ENCODE results near the gene KCNF1.
"Not testable (repeated sequence)": the region's sequence is repeated elsewhere in the genome, so short reads cannot be mapped to it uniquely, and the experiment has no call there.

KCNF1 gene

DNA sequence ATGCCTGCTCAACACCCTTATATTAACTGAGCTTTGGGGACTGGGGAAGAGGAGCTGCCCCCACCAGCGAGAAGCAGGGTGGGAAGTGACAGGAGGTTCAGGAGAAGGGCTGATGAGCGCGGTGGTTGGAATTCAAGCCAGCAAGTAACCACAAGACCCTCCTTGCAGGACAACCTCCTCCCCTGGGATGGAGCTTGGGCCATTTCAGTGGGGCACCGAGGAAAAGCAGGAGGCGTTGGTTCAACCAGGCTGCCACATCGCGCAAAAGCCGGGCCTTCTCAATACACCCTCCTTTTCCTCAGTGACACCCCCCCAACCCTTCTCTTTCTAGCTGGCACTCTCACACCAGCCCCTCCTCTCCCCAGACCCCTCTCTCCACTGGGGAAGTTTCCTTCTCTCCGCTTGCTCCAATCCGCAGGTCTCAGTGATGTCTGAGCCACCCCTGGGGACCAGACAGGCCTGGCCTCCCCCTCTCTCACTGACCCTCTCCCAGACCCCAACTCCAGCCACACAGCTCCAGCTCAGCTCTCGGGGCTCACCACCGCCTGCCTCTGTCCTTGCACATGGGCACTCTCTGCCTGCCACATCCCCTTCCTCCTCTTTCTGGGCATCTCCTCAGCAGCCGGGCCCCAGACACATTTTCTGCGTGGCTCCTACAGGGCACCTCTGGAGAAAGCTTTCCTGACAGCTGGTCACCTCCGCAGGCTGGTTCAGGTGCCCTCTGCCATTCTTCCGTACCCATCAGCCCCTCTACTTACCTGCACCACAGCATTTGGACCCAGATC is 44.5 kb downstream of the KCNF1 start:
- H3K9me3 ChIP-seq (ENCODE audit: control insufficient read depth, low read length): no peaks in the 10 kb centered on the region
- H3K9ac ChIP-seq: no peak overlapping the region
- TF ChIP-seq, protein P1, sequence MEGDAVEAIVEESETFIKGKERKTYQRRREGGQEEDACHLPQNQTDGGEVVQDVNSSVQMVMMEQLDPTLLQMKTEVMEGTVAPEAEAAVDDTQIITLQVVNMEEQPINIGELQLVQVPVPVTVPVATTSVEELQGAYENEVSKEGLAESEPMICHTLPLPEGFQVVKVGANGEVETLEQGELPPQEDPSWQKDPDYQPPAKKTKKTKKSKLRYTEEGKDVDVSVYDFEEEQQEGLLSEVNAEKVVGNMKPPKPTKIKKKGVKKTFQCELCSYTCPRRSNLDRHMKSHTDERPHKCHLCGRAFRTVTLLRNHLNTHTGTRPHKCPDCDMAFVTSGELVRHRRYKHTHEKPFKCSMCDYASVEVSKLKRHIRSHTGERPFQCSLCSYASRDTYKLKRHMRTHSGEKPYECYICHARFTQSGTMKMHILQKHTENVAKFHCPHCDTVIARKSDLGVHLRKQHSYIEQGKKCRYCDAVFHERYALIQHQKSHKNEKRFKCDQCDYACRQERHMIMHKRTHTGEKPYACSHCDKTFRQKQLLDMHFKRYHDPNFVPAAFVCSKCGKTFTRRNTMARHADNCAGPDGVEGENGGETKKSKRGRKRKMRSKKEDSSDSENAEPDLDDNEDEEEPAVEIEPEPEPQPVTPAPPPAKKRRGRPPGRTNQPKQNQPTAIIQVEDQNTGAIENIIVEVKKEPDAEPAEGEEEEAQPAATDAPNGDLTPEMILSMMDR (IDR thresholded peaks at IDR 0.05): no peak
- no peaks in the 10 kb centered on the region for H3K36me3 ChIP-seq (ENCODE audit: control insufficient read depth, insufficient read depth, low read length)
- H3K4me3 ChIP-seq (ENCODE audit: low read depth, low read length): no peak overlapping the region
- no peak overlapping the region for H2AFZ ChIP-seq
- no peaks in the 10 kb centered on the region for H3K4me1 ChIP-seq
- no peak overlapping the region for H3K27ac ChIP-seq
- no peaks in the 10 kb centered on the region for H3K79me2 ChIP-seq
- no peak overlapping the region for H3K4me2 ChIP-seq (ENCODE audit: low read length)
- no peaks in the 10 kb centered on the region for H3K27me3 ChIP-seq (ENCODE audit: control insufficient read depth, insufficient read depth, low read length)

DNA sequence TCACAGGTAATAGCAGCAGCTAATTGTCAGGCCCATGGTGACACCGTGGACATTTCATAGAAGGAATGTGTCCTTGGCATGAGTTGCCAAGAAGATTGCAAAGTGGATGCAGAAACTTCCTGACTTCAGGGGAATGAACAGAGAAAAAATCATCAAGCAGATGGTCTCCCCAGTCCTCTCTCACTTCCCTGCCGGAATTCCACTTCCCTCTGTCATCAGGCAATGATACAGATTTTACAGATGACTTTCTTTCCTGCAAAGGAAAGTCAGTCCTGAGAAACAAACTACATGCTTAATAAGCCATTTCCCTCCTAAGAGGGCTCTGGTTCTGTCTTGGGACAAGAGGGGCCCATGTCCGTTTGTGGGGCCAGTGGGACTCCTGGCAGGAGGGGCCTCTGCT is 45.7 kb downstream of the KCNF1 start:
- TF ChIP-seq, protein P1 (IDR thresholded peaks at IDR 0.05): no peak
- Histone ChIP-seq H3K9me3 (ENCODE audit: control insufficient read depth, low read length) (no peaks in the 10 kb centered on the region), H3K27me3 (ENCODE audit: control insufficient read depth, insufficient read depth, low read length) (no peaks in the 10 kb centered on the region), H3K4me2 (ENCODE audit: low read length) (no peak overlapping the region), H2AFZ (no peak overlapping the region), H3K79me2 (no peaks in the 10 kb centered on the region), H3K4me1 (no peaks in the 10 kb centered on the region), H3K27ac (no peak overlapping the region), H3K4me3 (ENCODE audit: low read depth, low read length) (no peak overlapping the region), H3K9ac (no peak overlapping the region), H3K36me3 (ENCODE audit: control insufficient read depth, insufficient read depth, low read length) (no peaks in the 10 kb centered on the region)

DNA sequence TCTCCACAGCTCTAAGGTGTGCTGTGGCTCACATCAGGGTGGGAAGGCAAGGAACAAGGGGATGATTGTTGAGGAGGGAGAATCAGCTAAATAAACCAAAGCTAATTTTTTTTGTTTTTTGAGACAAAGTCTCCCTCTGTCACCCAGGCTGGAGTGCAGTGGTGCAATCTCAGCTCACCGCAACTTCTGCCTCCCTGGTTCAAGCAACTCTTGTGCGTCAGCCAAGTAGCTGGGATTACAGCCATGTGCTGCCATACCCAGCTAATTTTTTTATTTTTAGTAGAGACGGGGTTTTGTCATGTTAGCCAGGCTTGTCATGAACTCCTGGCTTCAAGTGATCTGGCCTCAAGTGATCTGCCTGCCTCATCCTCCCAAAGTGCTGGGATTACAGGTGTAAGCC is 46.7 kb downstream of the KCNF1 start:
- H3K36me3 ChIP-seq (ENCODE audit: control insufficient read depth, insufficient read depth, low read length); H3K27ac ChIP-seq; H3K4me3 ChIP-seq (ENCODE audit: low read depth, low read length); H3K79me2 ChIP-seq; H3K9ac ChIP-seq; H3K4me1 ChIP-seq; H2AFZ ChIP-seq; H3K27me3 ChIP-seq (ENCODE audit: control insufficient read depth, insufficient read depth, low read length); H3K9me3 ChIP-seq (ENCODE audit: control insufficient read depth, low read length); H3K4me2 ChIP-seq (ENCODE audit: low read length): not testable (repeated sequence)

DNA sequence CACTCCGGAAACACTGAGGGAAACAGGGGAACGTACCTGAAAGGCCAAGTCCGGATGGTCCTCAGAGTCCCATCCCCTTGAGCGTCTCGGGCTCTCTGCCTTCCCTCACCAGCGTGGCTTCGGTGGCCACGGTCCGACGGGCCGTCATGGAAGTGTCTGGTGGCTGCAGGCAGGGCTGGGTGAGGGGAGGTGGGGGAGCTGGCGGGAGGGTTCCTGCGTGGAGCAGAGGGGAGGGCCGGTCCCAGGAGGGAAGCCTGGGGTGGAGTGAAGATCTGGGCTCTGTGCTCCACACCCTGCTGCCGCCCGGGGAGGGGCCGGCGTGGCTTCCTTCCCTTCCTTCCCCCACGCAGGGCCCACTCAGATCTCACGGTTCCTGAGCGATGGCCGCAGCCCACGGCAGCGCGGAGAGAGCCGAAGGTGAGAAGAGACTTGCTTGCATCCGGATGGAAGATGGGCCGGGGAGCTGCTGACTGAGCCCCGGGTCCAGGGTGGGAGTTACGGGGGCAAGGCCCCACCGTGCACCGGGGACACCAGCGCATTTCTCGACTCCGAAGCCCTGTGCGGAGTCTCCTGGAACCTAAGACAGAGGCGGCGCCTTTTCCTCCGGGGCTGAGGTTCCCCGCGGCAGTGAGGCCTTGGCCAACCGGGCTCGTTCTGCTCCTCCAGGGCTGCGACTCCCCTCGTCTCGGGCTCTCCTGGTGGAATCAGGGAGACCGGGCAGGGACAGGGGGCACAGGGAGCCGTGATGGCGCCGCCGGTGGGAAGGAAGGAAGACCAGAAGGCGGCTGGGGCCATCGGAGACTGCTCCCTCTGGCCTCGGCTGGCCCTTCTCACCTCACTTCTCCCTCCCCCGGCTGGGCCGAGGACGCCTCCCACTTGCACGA is 49.1 kb downstream of the KCNF1 start:
- Histone ChIP-seq H2AFZ (no peak overlapping the region), H3K27me3 (ENCODE audit: control insufficient read depth, insufficient read depth, low read length) (no peaks in the 10 kb centered on the region), H3K36me3 (ENCODE audit: control insufficient read depth, insufficient read depth, low read length) (no peaks in the 10 kb centered on the region), H3K79me2 (no peaks in the 10 kb centered on the region), H3K4me3 (ENCODE audit: low read depth, low read length) (no peak overlapping the region), H3K4me1 (no peaks in the 10 kb centered on the region), H3K4me2 (ENCODE audit: low read length) (no peak overlapping the region), H3K9ac (no peak overlapping the region), H3K27ac (no peak overlapping the region), H3K9me3 (ENCODE audit: control insufficient read depth, low read length) (no peaks in the 10 kb centered on the region)
- TF ChIP-seq, protein P1 (IDR thresholded peaks at IDR 0.05): no peak

DNA sequence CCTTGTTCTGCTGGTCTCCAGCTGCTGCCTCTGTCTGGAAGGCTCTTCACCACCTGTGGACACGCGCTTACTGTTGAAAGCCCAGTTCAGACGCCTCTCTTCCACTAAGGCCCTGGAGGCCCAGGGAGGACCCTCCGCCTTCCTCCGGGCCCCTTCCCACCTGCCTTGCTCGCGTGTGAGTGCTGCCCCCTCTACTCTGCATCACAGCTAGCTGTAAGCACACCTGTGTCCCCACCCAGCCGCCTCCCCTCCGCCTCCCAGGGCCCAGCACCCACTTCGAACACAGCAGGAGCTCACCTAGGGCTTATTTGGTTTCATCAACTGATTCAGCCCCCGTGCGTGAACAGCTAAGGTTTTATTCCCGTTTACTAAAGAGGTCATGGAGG is 49.7 kb downstream of the KCNF1 start:
- H3K27ac ChIP-seq: no peak overlapping the region
- H3K9me3 ChIP-seq (ENCODE audit: control insufficient read depth, low read length): no peaks in the 10 kb centered on the region
- no peak overlapping the region for H3K4me2 ChIP-seq (ENCODE audit: low read length)

More for the DNA sequence above, 49.7 kb downstream of the KCNF1 start:
- TF ChIP-seq, protein P1 (IDR thresholded peaks at IDR 0.05): no peak
- no peaks in the 10 kb centered on the region for H3K27me3 ChIP-seq (ENCODE audit: control insufficient read depth, insufficient read depth, low read length)
- no peak overlapping the region for H2AFZ ChIP-seq
- H3K79me2 ChIP-seq: no peaks in the 10 kb centered on the region
- no peaks in the 10 kb centered on the region for H3K36me3 ChIP-seq (ENCODE audit: control insufficient read depth, insufficient read depth, low read length)
- no peaks in the 10 kb centered on the region for H3K4me1 ChIP-seq
- no peak overlapping the region for H3K9ac ChIP-seq
- H3K4me3 ChIP-seq (ENCODE audit: low read depth, low read length): no peak overlapping the region

Data from parathyroid adenoma (tissue), 2 donors.